ENCODE measurements around the gene SIRT2.
"Not testable (repeated sequence)": the region's sequence is repeated elsewhere in the genome, so short reads cannot be mapped to it uniquely, and the experiment has no call there.

The SIRT2 gene

DNA sequence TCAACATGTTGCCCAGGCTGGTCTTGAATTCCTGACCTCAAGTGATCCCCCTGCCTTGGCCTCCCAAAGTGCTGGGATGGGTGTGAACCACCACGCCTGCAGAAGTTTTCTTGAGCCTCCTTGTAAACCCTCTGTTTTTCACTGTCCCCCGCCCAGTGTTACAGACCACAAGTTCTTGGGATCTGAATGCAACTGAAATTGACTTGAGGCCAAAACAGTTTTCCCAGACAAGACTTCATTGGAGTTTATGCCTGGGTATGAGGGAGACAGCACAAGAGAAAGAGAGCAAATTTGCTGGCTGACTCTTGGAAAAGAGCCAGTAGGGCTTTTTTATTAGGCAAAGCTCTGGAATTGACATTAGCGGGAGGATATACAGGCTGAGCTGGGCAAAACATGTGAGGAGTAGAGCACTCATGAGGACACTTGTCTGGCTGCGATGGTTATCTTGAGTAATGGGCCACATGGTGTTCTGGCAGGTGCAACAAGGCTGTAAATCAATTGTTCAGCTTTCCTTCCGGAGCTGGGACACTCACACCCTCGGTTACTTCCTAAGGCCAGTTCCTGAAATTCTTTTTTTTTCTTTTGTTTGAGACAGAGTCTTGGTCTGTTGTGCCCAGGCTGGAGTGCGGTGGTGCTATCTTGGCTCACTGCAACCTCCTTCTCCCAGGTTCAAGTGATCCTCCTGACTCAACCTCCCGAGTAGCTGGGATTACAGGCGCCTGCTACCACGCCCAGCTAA, 36.9 kb downstream of the SIRT2 start:
- no peak for DNase-seq

GRCh38 chr19:38861368-38861767, 38.0 kb downstream of the SIRT2 start:
- no peak for DNase-seq

- not testable (repeated sequence) for DNase-seq
Measured at GRCh38 chr19:38859631-38860204, 39.7 kb downstream of the SIRT2 start.

DNA sequence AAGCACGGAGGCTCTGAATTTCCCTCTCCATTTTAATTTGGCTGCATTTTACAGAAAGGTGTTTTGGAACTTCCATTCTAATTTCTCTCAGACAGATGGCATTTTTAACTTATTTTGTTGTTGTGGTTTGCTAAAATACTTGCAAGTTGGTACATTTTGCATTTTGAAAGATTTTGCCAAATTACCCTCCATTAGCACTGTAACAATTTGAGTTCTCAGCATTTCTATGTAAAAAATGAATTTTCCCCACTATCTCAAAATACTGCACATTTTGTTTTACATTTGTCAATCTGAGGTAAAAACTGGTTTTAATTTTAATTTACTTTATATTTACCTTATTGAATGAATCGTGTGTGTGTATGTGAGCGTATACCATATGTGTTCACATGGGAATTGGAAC, 42.6 kb downstream of the SIRT2 start:
- no peak for DNase-seq

DNA sequence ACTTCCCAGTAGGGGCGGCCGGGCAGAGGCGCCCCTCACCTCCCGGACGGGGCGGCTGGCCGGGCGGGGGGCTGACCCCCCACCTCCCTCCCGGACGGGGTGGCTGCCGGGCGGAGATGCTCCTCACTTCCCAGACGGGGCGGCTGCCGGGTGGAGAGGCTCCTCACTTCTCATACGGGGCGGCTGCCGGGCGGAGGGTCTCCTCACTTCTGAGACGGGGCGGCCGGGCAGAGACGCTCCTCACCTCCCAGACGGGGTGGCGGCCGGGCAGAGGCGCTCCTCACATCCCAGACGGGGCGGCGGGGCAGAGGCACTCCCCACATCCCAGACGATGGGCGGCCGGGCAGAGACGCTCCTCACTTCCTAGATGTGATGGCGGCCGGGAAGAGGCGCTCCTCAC, 43.7 kb downstream of the SIRT2 start:
- DNase-seq, result not testable (repeated sequence)

DNA sequence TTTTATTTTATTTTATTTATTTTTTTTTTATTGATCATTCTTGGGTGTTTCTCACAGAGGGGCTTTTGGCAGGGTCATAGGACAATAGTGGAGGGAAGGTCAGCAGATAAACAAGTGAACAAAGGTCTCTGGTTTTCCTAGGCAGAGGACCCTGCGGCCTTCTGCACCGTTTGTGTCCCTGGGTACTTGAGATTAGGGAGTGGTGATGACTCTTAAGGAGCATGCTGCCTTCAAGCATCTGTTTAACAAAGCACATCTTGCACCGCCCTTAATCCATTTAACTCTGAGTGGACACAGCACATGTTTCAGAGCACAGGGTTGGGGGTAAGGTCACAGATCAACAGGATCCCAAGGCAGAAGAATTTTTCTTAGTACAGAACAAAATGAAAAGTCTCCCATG, 44.5 kb downstream of the SIRT2 start:
- DNase-seq, result not testable (repeated sequence)

DNA sequence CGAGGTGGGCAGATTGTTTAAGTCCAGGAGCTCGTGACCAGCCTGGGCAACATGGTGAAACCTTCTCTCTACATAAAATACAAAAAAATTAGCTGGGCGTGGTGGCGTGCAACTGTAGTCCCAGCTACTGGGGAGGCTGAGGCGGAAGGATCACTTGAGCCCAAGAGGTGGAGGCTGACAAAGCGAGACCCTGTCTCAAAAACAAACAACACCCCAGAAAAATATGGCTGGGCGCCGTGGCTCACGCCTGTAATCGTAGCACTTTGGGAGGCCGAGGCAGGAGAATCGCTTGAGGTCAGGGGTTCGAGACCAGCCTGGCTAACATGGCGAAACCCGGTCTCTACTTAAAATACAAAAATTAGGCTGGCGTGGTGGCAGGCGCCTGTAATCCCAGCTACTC, 46.2 kb downstream of the SIRT2 start:
- DNase-seq, result no peak

DNA sequence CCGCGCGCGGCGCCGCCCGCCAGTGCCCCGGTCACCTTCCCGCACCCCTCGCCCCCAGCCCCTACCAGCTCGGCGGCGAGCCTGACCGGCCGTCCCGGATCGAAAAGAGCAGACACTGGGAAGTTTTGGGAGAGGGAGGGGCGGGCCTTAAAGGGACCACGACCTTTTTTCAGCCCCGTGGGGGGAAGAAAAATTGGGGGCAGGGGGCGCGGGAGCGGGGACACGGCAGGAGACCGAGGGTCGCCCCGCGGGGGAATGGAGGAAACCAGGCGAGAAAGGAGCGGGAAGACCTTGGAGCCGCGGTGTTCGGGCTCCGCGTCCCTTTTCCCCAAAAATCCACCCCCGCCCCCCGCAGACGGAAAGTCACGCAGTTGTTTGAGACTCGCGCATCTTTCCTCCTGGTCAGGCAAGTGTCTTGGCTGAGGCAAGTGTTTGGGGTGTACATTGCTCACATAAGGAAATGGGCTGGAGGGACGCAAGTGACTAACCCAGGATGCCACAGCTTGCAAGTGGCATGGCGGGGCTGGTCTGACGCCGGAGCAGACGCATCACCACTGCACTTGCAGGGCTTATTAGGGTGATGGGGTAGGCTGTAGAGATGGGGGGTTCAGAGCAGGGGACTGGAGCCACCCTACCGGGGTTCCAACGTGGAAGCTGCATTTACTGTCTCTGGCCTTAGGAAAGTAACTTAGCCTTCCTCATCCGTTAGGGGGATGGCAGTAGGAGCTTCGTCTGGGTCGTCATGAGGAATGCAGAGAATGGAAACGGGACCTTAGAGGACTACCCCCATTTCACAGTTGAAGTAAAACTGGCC, 47.0 kb downstream of the SIRT2 start:
- peak; percentile 54 for DNase-seq

DNA sequence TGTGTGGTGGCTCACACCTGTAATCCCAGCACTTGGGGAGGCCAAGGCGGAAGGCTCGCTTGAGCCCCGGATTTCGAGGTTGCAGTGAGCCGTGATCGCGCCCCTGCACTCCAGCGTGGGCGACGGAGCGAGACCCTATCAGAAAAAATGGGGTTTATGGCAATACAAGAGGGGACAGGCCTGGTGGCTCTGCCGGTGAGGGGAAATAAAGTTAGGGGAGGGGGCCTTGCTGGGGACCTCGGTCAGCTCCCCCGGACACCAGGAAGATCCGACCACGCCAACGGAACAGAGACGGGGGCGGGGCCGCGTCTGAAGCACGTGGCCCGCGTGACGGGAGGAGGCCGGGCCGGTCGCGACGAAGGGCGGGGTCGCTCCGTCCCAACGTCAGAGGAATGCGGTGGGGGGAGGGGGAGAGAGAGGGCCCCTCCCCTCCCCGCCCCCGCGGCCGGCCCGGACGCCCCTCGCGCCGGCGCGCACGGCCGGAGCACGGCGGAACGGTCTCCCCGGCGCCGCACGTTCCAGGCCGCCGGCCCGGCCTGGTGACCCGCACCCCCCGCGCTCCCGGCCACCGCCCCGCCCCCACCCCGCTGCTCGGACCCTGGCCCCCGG, 47.7 kb downstream of the SIRT2 start:
- DNase-seq, result peak; percentile 93

GRCh38 chr19:38850976-38851621, 48.3 kb downstream of the SIRT2 start:
- no peak for DNase-seq

GRCh38 chr19:38850436-38850975, 48.9 kb downstream of the SIRT2 start:
- DNase-seq, result no peak

GRCh38 chr19:38849860-38850435, 49.5 kb downstream of the SIRT2 start, which contains the start of gene HNRNPL:
TSS of gene HNRNPL (minus strand) at chr19:38849986. CDS start at chr19:38849966, 20 bp downstream.
- peak; percentile 99 for DNase-seq

DNA sequence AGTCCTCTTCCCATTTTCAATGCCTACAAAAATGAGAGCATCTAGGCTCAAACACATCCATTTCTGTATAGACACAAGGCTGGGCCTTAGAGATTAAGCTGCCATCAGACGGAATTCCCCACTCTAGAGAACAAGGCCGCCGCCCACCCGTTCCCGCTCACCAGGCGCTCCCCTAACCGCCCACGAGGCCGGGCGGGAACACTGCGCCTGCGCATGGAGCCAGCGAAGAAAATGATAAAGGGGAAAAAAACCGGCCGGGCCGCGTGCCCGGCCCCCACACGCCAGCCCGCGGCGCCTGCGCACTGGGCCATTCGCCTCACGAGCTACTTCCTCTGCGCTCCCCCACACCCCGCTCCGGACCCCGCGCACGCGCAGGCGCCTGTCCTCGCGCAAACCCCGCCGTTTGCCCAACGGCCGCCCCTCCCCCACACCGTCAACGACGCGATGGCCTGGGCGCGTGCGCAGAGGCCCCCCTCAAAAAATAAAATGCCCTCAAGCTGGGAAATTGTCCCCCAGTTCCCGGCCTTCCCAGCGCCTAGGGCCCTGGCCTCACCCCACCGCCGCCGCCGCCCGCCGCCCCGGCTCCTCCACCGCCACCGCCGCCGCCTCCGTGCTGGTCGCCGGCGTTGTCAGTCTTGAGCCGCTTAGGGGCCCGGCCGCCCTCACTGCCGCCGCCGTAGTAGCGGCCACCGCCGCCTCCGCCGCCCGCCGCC, 50.1 kb downstream of the SIRT2 start:
- DNase-seq, result peak; percentile 95

DNA sequence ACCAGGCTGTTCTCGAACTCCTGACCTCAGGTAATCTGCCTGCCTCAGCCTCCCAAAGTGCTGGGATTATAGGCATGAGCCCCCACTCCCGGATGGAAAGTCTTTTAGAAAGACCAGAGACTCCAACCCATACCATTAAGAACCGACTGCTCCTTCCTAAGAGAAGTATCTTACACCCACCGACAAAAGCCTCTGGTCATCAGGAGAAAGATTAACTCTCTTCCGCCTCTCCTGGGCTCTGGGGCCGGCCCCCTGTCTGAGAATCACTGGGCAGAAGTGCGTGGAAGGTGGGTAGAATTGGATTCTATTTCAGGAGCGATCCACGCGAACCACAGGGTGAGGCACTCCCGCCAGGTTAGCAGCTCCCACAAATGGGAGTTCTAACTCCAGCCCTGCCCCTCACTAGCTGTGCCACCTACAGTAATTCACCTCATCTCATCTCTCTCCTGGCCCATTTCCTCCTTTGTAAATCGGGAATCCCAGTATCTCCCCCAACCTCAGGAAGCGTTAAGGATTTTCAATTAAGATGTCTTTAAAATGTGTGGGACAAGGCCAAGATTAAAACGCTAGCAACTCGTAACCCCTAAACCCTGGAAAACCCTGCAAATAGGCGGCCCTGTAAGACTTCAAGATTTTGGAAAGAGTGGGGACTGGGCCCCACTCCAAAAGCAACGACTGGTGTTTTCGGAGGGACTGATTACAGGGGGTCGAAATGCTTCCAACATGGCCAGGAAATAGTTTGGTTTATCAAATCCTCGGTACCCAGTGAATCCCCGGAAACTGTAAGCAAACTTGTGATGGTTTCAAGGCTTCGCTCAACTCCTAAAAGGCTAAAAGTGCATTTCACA, 50.9 kb downstream of the SIRT2 start:
- DNase-seq, result no peak

DNA sequence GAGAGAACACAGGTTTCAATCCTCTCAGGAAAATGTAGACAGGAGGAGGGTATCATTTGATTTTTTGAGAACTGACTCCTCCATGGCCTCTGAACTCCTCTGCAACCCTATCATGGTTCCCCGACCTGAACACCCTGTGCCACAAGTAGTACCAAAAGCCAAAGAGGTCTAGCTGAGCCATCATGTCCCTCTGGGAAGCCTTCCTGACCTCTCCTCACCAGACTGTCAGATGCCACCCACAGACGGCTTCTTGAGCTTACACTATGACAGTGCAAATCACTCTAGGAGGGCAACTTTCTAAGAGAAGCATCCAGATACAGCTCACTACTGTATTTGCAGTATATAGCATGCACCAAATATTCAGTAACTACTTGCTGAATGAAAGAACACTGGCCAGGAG, 53.3 kb downstream of the SIRT2 start:
- no peak for DNase-seq

DNA sequence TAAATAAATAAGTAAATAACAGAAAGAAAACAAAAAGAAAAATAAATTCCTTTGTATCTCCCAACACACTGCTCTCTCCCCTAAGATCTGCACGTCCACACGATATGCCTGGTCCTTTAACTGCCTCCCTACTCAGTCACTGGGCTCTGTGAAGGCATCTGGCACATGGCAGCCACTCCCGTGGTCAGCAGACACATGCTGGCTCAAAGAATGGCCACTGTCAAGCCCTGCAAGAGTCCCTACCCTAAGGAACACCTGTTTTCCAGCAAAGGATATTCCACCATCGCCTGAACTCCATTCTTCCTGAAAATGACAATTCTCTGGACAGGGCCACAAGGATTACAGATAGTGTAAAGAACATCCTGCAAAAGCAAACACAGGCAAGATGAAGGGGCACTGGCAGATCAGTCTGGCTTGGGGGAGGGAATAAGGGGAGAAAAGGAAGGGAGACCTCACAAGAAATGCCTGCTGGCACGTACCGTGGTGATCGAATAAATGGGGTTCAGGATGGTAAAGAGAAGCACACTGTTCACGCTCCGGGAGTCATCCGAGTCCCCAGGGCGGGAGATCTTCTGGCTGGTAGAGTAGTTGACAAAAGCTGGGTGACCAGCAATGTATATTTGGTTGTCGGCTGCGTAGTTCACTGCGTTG, 53.9 kb downstream of the SIRT2 start:
- no peak for DNase-seq

GRCh38 chr19:38844093-38844686, 55.2 kb downstream of the SIRT2 start:
- DNase-seq, result no peak

GRCh38 chr19:38843175-38843758, 56.2 kb downstream of the SIRT2 start:
- DNase-seq, result no peak
